Bronchial epithelial cell (primary cell): Measurements from ENCODE around the gene GPC5. TPM values are rescaled to one million over a fixed set of nuclear protein-coding genes. Genes with fewer than 3 reads are reported as not detected.

ENCODE experiments used
- DNase-seq: peaks from one replicate; pipeline ENCODE4 v3.0.0-alpha.2; 2010; ENCODE audit warnings: low read depth
- FAIRE-seq: peaks from 2 replicates; lab custom pipeline; 2011; peaks lifted over from hg19 to GRCh38; lab: Jason Lieb, UNC
- H3K27me3 ChIP-seq: 2 replicates; pipeline ENCODE4 v1.5.1; 2011; ENCODE audit warnings: low read length; ENCODE audit not compliant: control insufficient read depth, insufficient read depth
- H3K36me3 ChIP-seq: 2 replicates; pipeline ENCODE4 v1.5.1; 2011; ENCODE audit warnings: low read length; ENCODE audit not compliant: control insufficient read depth, insufficient read depth
- H3K4me3 ChIP-seq: 2 replicates; pipeline ENCODE4 v1.5.1; 2011; ENCODE audit warnings: mild to moderate bottlenecking, low read depth, low read length, control low read depth
- total RNA-seq: library from RNA; depleted of rRNA; stranded (reverse); fragments of >200 nt; gene quantifications from 2 replicates; pipeline ENCODE4 v1.2.1, GENCODE V29; 2014
- TF ChIP-seq, protein P1 (sequence below): IDR thresholded peaks from 2 replicates; pipeline ENCODE4 v1.5.1; 2011; ENCODE audit warnings: mild to moderate bottlenecking, moderate library complexity, low read length, control low read depth, inconsistent platforms; ENCODE audit not compliant: insufficient read depth, severe bottlenecking

Gene GPC5
- total RNA-seq, 1 donor from 2014 or later = 1.8 TPM

DNA sequence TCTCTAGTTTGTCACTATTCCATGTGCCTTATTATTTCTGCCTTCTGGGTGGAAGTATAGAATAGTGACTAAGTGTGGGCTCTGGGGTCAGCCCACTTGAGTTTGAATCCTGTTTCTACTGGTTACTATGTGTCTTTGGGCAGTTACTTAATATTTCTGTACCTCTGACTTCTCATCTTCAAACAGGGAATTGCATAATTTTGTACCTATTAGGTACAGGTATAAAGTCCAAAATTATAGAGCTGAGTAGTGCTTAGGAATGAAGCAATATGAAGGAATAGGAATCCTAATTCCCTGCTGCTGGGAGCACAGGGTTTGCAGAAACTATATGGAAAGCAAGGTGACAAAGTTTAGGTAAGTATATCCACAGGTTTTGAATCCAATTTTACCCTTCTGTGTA lies 564.5 kb downstream of the GPC5 start:
- Histone ChIP-seq H3K27me3 (no peaks in the 10 kb centered on the region), H3K4me3 (no peak overlapping the region), H3K36me3 (no peaks in the 10 kb centered on the region)
- FAIRE-seq = no peak
- TF ChIP-seq, protein P1, sequence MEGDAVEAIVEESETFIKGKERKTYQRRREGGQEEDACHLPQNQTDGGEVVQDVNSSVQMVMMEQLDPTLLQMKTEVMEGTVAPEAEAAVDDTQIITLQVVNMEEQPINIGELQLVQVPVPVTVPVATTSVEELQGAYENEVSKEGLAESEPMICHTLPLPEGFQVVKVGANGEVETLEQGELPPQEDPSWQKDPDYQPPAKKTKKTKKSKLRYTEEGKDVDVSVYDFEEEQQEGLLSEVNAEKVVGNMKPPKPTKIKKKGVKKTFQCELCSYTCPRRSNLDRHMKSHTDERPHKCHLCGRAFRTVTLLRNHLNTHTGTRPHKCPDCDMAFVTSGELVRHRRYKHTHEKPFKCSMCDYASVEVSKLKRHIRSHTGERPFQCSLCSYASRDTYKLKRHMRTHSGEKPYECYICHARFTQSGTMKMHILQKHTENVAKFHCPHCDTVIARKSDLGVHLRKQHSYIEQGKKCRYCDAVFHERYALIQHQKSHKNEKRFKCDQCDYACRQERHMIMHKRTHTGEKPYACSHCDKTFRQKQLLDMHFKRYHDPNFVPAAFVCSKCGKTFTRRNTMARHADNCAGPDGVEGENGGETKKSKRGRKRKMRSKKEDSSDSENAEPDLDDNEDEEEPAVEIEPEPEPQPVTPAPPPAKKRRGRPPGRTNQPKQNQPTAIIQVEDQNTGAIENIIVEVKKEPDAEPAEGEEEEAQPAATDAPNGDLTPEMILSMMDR = no peak
- DNase-seq = no peak

GRCh38 chr13:91965511-91965910 lies 567.1 kb downstream of the GPC5 start:
- H3K27me3 ChIP-seq = no peaks in the 10 kb centered on the region
- H3K36me3 ChIP-seq = no peaks in the 10 kb centered on the region
- H3K4me3 ChIP-seq = no peak overlapping the region
- no peak for DNase-seq
- FAIRE-seq = no peak
- TF ChIP-seq, protein P1 = no peak

DNA sequence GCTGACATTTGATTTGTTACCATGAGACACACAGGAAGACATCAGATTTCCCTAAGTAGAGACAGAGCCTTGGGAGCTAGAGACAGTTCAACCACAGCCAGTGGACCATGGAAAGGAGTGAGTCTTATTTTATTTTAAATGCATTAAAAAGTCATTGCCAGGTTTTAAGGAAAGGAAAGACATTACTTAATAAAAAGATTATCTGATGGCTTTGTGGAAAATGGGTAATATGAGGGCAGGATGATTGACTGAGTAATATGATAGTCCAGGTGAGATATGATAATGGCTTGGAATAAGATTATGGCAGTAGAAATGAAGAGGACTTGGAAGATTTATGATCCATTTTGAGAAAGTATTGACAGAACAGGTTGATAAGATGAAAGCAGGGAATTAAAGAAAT lies 580.1 kb downstream of the GPC5 start:
- Histone ChIP-seq H3K4me3 (no peak overlapping the region), H3K27me3 (no peaks in the 10 kb centered on the region), H3K36me3 (no peaks in the 10 kb centered on the region)
- no peak for DNase-seq
- TF ChIP-seq, protein P1 = no peak
- FAIRE-seq = no peak

DNA sequence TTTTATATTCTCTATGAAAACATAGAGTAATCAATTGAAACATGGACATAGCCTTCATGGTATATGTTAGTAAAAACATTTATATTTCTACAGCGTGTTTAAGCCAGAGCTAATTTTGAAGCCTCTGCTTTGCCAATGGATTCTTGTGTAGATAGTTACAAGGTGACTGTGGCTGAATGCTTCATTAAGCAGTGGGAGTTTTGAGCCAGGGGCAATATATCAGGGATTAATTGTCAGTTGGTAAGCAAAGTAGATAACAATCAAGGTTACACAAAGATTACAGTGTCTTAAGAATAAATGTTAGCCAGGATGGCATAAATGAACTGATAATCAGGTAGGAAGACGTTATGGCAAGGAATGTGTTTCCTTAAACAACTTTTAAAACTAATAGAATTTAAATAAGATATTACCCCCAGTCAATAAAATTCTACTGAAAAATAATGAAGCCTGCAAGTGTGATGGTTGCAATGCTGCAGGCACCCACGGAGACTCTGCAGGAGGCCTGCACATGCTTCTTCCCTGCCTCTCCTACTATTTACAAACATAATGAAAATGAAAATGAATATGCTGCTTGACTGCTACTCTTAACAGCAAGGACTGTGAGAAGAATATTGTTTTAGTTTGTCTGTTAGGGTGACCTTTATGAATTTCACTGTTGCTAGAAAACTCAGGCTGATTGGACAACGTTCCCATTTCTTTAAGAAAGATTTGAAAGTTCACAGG lies 588.5 kb downstream of the GPC5 start:
- Histone ChIP-seq H3K36me3 (no peaks in the 10 kb centered on the region), H3K27me3 (no peaks in the 10 kb centered on the region), H3K4me3 (no peak overlapping the region)
- TF ChIP-seq, protein P1 = no peak
- no peak for DNase-seq
- no peak for FAIRE-seq

DNA sequence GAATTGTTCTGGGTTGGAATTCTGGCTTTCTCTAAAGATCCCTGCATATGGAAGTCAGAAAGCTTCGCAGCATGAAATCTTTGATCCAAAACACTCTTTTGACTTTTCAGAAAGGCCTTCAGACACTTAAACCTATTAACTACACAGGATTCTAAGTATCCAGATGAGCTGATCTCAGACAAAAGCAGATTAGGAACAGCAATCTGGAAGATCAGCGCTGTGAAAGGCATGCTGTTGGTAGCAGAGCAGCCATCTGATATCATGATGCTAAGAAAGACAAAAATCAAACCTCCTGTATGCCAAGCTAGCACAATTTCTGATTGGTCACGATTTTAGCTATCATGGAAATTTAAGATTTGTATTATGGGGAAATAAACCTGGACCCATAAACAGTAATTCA lies 589.9 kb downstream of the GPC5 start:
- FAIRE-seq = no peak
- H3K36me3 ChIP-seq = no peaks in the 10 kb centered on the region
- TF ChIP-seq, protein P1 = no peak
- H3K4me3 ChIP-seq = no peak overlapping the region
- DNase-seq = no peak
- no peaks in the 10 kb centered on the region for H3K27me3 ChIP-seq

GRCh38 chr13:92012787-92013186 lies 614.4 kb downstream of the GPC5 start:
- no peak overlapping the region for H3K4me3 ChIP-seq
- DNase-seq (no peak), FAIRE-seq (no peak)
- H3K36me3 ChIP-seq = no peaks in the 10 kb centered on the region
- TF ChIP-seq, protein P1 = no peak
- no peaks in the 10 kb centered on the region for H3K27me3 ChIP-seq
